GM19452 (cell line): ENCODE results near the gene CDK14.

Experiments used
- ATAC-seq: cut with Tn5 transposase; IDR thresholded peaks from one replicate; pipeline ENCODE4 v1.9.1; 2021; ENCODE audit not compliant: unreplicated experiment

Gene CDK14

DNA sequence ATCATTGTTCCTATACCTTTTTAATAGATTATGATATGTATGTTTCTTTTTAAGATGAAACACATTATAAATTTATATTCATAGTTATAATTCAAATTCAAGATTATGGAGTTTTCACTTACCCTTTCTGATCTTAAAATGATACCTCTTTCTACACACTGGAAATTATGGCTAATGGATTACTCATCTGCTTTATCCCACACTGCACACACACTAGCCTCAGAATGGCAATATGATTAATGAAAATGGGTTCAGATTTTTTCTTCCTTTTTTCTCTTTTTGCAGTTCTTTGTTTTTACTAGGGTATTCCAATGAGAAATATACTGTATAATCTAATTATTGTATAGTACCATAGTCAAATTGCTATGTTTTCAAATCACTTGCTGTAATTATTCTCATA is 585.8 kb downstream of the CDK14 start:
- ATAC-seq = no peak

DNA sequence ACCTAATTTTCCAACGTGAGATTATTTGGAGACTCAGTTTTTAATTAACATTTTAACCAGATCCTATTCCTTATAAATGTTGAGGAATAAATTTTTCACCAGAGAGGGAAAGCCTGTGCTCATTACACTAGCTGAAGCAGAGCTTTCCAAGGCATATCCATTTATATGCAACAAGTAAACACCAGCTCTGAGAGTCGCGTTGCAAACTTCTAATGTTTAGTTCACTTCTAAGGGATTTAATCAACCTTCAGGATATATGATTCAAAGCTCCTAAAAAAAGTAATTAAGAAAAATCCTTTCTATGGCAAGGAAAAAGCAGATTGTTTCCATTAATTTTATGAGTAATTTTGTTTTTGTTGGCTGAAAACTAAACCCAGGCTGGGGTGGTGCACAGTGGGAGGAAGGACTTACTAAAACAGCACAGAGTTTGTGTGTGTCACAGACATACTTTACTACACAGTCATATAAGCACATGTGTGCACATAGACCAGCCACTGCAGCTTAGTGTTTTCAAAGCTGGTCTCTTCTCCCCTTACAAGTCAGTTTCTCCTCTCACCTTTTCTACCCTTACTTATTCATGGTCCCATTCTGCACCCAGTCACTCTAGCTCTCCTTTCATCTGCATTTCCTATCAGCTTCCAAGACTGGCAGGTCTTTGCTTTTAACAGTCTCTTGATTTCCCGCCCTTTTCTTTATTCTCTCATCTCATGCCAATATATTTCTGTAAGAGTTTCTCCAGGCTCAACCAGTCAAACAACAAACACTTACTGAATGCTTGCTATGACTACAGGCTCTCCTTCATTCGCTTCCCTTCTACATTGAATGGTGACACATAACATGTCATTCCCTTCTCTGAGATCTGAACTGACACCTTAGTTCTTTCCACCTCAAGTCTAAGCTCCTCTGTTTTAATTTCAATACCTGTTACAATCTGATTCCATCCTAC is 587.0 kb downstream of the CDK14 start:
- ATAC-seq = no peak

DNA sequence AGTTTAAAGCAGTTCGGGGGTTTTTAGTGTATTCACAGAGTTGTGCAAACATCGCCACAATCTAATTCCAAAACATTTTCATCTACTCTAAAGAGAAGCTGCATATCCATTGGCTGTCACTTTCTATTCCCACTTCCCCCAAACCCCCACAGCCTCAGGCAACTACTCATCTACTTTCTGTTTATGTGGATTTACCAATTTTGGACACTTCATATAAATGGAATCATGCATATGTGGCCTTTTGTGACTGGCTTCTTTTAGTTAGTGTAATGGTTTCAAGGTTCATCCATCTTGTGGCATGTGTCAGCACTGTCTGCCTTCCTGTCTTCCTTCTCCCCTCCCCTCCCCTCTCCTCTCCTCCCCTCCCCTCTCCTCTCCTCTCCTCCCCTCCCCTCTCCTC is 589.6 kb downstream of the CDK14 start:
- ATAC-seq = no peak

DNA sequence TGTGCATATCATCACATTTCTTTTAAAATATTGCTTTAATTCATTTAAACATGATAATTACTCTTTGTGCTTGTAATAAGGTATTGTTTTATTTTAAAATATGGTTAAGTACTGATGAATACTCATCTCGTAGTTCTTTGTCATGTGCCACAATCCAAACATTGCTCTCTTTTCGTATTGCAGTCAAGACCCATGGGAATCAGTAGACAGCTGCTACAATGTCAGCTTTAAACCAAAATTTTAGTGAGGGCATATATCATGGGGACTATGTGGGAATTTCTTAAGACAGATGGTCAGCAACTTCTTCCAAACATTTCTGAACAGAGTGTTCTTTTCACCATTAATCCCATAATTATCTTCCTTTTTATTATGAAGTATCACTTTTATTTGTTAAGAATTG is 590.9 kb downstream of the CDK14 start:
- no peak for ATAC-seq

DNA sequence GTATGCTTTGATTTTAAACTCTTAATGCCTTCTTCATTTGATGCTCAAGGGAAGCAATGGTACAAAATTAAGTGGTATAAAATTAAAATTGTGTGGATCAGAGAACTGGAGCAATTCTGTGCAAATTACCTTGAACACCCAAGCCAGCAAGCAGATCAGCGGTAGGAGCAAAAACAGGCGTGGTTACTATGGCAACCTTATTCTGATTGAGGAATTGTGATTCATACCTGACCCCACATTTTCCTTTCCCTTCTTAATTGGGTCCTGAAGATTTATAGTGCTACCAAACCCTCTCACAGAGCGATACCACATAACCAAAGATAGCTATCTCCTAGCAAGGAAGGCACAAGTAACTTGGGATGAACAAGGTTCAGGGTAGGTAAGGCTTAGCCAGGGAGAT is 595.6 kb downstream of the CDK14 start:
- ATAC-seq = no peak

DNA sequence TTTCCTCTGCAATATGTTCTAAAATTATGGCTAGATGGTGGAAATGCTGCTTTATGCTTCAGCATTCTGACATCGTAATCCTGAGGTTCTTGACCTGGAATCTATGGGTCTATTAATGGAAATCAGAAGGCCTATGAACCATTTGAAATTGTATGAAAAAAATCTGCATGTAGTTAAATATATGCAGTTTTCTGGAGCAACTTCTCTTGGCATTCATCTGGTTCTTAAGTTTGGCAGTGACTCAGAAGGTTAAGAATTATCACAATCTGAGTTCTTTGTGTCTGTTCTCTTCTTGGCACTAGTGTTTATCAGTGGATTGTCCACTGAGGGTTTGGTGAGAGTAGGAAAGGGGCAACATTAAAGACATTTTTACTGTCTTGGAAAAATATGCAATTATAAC is 597.0 kb downstream of the CDK14 start:
- ATAC-seq = no peak

DNA sequence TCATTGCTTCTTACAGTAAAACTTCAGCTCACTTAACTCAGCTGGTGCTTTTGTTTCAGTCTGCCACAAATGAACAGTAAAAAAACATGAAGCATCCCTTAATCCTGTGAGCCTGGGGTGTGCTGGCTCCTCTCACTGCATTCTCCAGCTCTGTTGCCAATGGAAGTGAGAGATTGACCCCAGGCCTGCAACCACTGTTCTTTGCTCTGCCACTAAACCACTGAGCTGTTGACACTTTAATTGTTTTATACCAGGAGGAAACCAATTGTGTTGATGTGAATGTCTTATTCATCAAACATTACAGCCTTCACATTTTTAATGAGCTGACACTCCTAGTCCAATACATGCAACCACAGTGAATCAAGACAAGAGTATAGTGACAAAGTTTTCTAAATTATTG is 598.7 kb downstream of the CDK14 start:
- no peak for ATAC-seq

DNA sequence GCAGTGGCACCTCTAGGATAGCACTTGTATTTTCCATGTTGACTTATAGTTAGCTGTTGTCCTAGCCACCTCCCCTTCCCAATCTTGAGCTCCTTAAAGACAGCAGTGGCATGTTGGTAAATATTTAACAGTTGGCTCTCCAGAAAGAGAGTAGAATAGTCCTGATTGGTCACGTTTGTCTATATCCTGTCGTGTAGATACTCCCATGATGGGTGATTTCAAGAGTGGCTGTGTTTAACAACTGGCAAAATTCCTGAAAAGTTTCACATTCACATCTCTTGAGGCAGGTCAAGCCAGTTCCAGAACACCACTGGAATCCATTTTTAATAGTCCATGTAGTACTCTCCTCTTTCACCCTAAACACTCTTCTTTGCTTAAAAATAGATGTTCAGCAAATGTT is 599.9 kb downstream of the CDK14 start:
- no peak for ATAC-seq

DNA sequence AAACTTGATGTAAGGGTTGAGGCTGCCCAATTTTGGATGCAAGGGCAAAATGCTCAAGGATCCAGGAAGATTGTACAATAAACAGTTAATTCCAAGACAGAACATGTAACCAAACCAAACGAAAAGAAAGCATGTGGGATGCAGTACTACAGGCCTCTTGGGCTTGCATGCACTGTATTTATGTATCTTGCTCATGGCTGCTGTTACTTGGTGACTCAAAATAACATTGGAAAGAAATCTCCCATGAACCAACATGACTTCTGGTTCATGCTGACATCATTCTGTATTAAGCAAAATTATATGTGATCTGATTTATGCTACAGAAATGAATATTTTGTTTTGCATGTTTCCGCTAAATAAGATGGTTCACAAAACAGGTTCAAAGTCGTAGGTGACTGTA is 602.2 kb downstream of the CDK14 start:
- ATAC-seq = no peak

DNA sequence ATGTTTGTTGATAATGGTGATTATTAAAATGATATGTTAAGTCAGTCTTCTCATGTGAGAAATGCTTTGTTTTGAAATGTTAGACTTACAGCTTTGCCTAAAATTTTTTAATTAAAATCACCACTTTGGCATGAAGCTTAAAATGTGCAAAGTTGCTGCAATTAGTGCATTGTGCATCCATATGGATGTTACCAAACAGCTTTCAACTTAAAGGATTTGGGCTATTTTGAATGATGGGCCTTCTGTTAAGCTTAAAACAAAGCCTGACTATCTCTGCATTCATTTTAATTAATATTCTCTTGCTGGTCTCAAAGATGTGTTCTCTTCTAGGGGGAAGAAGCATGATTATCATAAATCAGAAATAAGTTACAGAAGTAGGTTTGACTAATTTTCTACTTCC is 603.5 kb downstream of the CDK14 start:
- ATAC-seq = no peak

DNA sequence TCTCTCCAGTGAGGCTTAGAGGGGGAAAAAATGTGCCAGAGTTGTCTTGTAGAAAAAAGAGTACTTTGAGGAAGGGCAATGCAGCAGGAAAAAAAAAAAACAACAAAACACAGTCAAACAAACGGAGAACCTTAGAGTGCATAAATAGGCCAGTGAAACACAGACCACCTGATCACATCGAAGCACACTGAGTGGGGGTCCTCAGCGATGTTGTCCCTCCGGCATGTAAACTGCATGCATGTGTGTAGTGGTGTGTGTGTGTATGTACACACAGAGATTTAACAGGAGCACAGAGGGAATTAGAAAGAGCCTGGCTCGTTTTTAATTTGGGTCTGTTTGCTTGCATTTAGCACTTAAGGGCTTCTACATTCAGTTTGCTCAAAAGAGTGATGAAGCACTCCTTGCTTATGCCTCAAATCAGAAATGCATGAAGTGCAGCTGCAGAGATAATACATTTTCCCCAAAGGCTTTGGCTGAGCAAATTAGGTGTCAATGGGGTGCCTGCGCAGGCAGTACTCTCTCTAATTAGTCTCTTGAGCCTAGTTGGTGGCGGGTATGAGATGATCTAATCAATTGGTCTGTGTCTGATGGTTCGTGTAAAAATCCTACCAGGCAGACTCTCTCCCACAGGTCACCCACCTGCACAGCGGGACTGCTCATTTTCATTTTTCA is 605.5 kb downstream of the CDK14 start:
- ATAC-seq = no peak

DNA sequence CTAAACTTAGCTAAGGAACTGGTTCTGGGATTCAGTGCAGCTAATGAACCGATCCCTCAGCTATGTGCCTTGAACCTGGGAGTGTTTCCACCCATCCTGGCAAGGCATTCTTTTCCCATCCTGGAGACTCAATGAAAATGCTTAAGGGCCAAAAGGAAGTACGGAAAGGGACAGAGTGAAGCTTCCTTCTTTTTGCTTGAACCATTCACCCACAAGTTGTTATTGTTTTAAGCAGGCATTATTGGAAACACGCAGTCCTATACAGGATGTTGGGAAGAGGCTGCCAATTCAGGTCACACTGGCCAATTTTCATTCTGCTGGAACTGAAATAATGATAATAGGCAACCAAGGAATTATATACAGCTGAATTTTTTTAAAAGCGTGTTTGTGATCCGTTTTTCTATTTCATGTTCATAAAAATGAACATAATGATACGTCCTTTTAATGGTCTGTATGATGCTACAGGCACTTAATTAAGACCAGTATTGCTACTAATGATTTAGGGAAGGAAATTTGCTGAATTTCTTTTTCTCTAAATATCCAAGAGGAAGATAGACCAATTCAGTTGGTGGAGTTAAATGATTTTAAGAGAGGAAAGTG is 610.3 kb downstream of the CDK14 start:
- no peak for ATAC-seq

DNA sequence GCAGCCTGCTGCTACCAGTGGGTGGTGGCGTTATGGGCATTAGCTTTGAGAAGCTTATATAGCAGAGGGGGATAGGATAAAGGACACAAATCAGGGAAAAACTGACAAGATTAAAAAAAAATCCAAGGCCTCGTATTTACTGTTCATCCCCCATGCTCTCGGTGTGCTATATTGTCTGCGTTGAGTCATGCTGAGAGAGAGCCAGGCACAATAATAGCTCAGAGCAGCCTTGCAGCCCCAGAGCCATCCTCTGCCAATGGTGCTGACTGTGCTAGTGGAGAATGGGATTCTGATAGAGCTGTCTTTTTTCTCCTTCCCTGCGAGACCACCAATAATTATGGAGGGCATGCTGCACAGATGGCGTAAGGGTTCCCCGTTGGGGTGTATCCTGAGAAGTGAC is 616.5 kb downstream of the CDK14 start:
- no peak for ATAC-seq

DNA sequence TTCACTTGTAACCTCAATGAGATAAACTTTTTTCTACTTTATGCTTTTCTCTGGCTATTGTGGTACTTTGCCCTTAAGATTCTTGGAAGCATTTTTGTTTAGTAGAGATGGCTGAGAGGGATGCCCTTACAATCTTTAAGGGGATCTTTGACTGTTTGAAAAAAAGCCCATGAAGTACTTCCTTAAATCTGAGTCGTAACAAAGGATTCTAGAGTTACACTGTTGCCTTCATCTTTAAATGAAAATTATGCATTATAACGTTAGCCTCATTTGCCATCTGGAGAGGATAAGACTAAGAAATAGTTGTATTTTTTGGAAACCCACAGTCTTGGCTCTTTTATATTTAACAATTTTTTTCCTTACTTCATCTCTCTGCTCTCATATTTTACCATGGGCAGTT is 630.3 kb downstream of the CDK14 start:
- no peak for ATAC-seq

DNA sequence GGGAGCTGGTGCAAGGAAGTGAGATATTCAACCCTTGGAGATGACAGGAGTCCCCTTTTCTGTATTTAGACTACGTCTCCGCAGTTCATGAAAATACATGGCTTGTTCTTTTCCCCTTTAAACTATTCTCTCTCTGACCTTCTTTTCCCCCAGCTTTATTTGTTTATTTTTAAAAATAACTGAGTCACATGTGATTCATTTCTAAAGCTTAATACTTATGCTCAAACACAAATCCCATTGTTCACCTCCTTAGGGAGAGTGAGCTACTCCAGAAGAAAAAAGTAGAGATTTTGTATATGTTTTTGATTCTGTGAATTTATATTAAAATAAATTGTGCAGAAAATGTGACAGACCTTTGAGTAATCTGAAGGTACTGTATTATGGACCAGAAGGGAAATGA is 632.2 kb downstream of the CDK14 start:
- no peak for ATAC-seq

DNA sequence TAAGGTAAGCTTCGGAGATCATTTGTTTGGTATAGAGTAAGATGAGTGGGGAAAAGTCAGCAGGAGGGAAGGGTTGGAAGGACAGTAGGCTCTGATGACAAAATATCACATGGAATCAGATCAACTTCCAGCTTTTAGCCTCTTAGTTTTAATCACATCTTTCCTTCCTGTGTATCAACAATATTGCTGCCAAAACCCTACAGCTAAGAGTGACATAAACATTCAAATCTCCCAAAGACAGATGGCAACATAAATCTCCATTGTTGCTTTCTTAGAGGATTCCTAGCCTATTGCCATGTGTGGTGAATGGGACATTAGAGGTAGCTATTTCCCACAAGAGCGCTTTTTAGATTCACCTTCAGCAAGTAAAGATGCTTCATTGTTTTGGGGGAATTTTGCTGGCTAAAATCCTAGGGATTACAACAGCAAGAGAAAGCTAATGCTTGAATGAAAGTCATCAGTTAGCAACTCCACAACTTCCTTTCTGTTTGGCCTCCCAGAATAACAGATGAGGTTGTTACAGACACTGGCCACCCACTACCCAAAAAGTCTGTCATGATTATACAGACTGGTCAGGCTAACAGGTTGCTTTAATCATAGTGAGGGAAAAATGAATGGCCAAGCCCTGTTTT is 632.9 kb downstream of the CDK14 start:
- ATAC-seq = no peak

DNA sequence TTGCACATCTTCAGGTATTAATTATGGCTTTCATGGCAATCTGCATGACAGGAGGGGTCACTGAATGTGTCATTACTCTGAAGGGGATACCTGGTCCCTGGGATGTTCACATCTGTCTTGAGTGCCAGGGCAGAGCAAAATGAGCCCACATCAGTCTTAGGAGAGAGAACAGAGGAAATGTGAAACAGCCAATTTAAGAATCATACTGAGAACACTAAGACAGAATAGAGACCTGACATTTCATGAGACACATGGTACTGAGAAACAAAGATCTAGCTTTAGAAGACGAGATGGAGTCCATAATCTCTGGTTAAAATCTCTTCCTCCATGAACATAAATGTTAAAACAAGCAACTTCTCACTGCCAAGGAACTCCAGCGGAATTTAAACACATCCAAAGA is 634.0 kb downstream of the CDK14 start:
- no peak for ATAC-seq

DNA sequence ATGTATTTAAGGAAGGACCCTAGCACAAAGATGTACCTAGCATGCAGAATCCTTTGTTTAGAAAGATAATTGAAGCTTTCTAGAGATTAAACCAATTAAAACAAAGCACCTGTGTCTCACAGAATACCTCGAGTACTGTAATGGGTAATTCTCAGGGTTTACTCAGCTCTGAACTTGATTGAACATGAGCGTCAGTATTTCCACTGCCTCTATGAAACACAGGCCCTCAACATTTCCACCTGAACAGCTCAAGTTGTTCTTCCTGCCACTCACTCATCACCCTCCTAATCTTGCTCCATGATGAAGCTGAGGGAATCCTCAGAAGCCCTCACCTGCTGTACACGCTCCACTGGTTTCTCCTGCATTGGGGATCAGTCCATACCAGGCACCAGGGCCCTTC is 634.4 kb downstream of the CDK14 start:
- no peak for ATAC-seq

DNA sequence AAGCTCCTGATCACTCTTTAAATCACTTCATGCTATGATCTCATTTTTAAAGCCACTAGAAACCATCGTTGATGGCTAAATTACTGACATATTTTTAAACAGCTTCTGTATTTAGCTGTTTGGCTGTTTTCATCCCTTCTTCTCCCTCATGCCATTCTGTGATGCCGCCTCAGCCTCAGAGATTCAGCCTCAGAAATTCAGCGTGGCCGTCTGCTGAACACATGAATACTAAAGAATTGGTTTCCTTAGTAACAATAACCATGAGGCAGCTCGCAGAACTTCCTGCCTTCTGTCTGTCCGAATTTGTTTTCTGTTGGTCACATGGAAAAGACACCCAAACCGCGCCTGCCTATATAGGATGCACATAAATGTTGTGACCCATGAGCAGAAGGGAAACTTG is 637.1 kb downstream of the CDK14 start:
- ATAC-seq = no peak

DNA sequence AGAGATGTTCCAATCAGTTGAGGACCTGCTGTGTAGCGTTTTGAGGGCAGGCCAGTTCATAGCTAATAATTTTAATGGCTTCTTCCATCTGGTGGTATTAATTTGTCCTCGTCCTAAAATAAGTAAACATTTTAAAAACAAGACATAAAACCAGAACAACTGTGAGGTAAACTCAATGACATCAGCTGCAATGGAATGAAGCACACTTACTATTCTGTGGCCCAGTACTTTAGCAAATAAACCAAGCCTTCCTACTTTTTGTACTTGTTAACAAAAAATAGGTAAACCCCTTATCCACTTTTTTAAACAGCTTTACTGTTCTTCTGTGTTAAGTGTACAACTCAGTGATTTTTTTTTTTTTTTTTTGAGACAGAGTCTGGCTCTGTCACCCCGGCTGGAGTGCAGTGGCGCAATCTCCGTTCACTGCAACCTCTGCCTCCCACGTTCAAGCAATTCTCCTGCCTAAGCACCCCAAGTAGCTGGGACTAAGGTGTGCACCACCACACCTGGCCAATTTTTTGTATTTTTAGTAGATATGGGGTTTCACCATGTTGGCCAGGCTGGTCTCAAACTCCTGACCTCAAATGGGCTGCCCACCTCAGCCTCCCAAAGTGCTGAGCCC is 639.2 kb downstream of the CDK14 start:
- ATAC-seq = no peak

DNA sequence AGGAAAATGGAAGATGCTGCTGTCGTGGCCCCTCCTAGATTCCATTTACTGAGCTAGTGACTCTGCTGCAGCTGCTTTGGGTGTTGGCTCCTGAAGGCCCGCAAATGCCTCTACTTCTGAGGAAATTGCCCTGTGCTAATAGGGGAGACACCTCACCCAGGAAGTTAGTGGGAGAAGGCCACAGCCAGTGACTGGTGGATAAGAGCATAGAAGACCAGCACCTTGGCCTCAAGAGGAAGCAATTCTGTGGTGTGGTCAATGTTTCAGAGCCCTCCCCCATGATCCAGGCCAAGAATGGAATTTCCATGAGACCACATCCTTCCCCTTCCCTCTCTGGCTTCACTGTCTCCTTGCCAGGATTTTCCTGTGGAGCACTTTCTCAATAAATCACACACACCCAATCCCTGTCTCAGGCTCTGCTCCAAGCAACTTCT is 643.1 kb downstream of the CDK14 start:
- ATAC-seq = no peak
